LHCN-M2 (cell line): ENCODE data around the gene NUP210. TPM values are rescaled to one million over a fixed set of nuclear protein-coding genes. Genes with fewer than 3 reads are reported as not detected.
"Not testable (repeated sequence)": the region's sequence is repeated elsewhere in the genome, so short reads cannot be mapped to it uniquely, and the experiment has no call there.

Source experiments
- DNase-seq: peaks from one replicate; pipeline ENCODE4 v3.0.0-alpha.2; 2012; ENCODE audit warnings: low read depth
- total RNA-seq: library from RNA; depleted of rRNA; stranded (reverse); fragments of >200 nt; gene quantifications from 2 replicates; pipeline ENCODE4 v1.2.3, GENCODE V29; 2014

Gene NUP210
- total RNA-seq, 1 experiment from 2014 or later: not detected

DNA sequence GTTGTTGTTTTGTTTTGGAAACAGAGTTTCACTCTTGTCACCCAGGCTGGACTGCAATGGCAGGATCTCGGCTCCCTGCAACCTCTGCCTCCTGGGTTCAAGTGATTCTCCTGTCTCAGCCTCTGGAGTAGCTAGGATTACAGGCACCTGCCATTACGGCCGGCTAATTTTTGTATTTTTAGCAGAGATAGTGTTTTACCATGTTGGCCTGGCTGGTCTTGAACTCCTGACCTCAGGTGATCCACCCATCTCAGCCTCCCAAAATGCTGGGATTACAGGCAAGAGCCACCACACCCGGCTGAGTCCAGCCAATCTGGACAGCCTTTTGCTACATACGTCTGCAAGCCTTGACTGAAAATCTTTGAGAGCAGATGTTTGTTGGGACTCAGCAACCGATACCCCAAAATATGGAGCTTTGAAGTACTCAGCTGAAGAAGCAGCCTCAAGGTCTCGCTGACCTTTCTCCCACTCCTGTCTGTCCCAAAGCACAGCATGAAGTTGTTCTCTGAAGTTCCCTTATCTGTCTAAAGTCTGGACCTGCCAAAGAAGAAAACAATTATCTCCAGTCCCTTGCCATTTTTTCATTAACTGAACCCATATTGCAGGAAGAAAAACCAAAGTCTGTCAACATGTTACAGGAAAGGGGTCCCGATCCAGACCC, 9.6 kb upstream of the NUP210 start:
- no peak for DNase-seq

DNA sequence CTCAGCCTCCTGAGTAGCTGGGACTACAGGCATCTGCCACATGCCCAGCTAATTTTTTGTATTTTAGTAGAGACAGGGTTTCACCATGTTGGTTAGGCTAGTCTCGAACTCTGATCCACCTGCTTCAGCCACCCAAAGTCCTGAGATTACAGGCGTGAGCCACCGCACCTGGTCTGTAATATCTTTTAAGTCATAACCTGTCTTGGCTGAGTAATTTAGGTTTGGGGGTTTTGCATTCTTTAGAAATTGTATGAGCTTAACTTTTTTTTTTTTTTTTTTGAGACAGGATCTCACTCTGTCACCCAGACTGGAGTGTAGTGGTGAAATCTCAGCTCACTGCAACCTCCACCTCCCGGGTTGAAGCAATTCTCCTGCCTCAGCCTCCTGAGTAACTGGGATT, 8.6 kb upstream of the NUP210 start:
- DNase-seq: not testable (repeated sequence)

DNA sequence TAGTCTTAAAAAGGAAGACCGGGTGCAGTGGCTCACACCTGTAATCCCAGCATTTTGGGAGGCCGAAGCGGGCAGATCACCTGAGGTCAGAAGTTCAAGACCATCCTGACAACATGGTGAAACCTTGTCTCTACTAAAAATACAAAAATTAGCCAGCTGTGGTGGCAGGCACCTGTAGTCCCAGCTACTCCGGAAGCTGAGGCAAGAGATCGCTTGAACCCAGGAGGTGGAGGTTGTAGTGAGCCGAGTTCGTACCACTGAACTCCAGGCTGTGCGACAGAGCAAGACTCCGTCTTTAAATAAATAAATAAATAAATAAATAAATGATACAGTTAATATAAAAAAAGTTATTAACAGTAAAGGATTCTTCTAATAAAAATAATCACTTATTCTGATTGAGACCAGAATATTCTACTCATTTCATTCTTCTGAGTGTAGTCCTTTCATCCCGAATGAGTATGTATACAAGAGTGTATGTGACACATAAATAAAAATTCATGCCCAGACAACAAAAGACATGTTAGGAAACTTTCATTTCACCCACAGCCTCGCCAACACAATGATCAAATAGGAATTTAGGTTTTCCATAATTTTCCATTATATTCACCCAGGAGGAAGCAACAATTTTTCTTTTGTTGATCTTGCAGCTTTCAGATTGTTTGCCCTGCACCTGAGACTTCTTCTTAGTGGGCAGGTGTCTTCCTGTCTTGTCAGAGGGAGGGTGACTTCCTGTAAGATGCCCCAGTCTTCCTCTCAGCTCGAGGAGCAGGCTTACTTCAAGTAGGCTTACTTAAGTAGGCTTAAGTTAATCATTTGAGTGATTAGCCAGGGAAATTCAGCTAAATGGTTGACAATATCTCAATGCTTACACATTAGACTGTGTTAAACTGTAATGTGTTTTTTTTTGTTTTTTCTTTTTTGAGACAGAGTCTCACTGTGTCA, 7.8 kb upstream of the NUP210 start:
- no peak for DNase-seq

DNA sequence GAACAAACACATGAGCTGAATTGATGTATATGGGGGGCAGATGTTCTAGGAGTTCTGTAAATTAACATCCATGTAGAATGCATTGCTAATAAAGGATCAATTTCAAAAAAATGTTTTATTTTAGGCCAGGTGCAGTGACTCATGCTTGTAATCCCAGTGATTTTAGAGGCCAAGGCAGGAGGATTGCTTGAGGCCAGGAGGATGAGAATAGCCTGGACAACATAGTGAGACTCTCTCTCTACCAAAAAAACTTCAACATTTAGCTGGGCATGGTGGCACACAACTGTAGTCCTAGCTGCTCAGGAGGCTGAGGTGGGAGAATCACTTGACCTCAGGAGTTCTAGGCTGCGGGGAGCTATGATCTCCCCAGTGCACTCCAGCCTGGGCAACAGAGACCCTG, 6.5 kb upstream of the NUP210 start:
- DNase-seq: no peak

DNA sequence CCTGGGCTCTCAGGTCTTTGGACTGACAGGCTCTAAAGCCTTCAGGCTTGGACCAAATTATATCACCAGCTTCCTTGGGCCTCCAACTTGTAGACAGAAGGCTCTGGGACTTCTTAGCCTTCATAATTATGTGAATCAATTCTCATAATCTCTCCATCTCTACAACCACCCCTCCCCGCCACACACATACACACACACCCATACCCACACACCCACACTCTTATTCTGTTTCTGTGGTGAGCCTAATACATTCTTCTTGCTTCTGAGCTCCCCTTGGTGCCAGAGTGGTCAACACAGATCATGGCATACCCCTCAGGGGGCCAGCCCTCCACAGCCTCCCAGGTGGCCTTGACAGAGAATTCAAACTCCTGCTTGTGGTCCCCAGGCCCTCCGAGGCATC, 5.6 kb upstream of the NUP210 start:
- no peak for DNase-seq

DNA sequence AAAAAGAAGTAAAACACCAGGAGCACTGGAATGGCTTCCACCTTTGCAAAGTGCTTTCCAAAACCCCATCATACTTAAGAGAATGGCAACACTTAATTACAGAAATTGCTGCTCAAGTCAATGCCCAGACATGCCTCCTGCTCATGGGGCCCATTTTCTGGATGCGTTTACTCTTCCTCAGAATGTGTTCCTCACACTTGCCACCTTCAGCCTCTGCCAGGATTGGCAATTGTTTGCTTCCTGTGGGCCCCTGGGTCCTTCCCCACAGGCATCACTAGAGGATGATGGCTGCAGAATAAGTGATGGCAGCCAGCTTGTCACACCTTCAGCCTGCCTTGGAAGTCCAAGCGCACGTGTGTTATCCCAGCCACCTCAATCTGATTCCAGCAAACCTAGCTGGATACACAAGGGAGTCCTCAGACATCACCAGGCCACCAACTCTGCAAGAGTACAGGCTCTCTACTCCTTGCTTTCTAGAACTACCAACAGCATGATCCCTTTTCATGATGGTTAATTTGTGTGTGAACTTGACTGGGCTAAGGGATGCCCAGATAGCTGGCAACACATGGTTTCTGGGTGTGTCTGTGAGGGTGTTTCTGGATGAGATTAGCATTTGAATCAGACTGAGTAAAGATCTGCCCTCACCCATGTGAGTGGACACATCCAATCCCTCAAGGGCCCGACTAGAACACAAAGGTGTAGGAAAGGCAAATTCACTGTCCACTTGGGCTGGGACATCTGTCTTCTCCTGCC, 4.9 kb upstream of the NUP210 start:
- no peak for DNase-seq

DNA sequence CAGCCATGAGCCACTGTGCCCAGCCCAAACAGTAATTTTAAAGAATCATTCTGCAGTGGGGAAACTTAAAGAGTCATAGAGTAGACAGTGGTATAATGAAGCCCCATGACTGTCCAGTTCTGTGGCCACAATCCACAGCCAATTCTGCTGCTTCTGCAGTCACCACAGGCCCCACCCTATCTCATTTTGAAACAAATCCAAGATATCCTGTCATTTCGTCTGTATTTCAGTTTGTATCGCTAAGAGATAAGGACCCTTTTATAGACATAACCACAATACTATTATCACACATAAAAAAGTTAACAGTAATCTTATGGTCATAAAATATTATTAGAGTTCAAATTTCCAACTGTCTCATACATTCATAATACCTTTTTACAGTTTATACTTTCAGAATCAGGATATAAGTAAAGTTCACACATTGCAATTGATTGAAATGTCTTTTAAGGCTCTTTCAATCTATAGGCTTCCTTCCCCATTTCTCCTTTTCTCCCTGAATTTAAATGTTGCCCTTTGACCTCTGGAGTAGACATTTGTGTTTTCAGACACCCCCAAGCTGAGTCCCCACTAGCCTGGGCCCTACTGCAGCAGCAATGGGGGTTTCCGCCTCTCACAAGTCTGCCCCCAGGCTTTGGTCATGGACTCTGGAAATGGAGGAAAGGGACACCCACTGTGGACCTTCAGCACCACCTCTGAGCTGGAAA, 4.2 kb upstream of the NUP210 start:
- no peak for DNase-seq

DNA sequence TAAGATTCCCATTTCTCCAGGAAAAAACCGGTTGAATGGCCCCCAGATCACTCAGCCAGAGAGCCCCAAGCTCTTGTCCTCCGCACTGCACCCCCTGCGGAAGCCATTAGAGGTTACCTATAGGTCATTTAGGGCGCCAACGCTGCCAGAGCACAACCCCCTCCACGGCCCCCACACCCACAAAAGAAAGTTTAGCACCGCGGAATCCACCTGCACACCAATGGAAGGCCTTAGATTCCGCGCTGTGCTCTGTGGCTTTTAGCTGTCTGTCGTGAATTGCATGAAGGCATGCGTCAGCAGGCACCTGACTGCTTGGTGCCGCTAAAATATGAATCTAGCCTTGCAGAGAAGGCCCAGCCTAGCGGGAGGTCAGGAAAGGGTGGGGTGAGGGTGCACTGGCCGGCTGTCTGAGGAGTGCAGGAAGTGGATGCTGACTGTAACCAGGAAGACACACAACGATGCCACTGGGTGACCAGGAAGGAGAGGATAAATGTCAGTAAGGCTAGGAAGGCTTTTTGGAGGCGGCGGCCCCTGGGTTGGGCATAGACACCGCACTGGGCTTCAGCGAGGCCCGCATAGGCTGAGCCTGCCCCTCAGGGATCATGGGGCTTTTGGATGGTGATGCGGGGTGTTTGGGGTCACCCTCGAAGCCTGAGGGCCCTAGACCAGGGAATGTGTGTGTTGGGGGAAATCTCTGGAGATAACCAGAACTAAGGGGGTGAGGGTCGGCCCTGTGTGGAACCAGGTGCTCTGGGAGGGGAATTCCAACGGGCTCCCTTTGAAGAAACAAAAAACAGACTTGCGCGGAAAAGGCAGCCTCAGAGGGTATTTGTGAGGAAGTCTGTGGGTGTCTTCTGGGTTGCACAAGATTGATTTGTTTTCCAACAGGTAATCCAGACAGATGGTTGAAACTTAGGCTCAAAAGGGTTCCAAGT, 976 bp upstream of the NUP210 start:
- DNase-seq: no peak

DNA sequence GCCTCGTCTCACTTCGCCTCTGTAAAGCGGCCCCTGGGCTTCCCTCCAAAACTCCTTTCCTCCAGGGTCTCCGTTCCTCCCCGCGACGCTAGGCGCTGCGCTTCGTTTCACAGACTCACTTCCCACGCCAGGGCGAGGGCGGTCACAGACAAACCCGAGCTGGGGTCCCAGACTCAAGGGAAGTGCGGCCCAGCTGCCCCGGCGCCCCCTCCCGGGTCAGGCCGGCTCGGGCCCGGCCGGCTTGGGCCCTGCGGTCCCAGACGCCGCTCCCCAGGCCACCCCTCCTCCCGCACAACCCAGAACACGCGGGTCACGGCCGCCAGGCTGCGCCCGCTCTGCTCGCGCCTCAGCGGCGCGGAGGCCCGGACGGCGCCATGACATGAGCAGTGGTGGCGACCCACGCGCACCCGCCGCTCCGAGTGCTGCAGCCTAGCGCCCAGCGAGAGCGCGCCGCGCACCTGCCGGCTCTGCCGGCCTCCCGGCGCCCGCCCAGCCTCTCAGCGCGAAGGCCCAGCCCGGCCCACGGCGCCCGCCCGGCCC, 547 bp downstream of the NUP210 start:
- DNase-seq: no peak

DNA sequence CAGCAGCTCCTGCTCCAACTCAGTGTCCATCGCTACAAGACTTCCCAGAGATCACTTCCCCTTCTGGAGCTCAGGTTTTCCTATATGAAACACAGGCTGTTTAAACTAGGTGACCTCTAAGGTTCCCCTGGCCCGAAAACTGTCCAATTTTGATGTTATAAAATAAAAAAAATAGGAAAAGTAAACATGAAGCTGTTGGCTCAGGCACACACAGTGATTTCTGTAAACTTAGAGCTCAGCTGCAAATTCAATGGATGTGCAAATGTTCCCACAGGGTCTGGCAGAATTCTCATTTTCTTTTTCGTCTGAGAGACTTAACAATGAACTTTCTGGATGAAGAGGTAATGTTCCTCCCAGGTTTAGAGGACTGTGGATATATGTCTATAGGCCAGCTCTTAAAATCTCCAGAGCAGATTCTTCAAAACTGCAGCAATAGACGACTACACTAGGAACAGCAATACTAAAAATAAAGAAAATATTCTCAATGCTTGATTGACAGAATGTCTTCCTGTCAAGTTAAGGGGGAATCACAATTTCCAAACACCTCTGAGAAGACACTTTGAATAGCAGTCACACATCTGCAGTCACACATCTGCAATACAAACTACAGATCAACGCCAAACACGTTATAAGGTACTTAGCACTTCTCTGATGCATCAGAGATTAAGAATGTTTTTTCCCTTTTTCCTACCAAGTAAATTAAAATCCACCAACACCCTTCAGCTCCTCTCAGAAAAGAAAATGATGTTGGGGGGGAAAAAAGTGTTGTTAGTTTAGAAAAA, 2.8 kb downstream of the NUP210 start:
- no peak for DNase-seq

DNA sequence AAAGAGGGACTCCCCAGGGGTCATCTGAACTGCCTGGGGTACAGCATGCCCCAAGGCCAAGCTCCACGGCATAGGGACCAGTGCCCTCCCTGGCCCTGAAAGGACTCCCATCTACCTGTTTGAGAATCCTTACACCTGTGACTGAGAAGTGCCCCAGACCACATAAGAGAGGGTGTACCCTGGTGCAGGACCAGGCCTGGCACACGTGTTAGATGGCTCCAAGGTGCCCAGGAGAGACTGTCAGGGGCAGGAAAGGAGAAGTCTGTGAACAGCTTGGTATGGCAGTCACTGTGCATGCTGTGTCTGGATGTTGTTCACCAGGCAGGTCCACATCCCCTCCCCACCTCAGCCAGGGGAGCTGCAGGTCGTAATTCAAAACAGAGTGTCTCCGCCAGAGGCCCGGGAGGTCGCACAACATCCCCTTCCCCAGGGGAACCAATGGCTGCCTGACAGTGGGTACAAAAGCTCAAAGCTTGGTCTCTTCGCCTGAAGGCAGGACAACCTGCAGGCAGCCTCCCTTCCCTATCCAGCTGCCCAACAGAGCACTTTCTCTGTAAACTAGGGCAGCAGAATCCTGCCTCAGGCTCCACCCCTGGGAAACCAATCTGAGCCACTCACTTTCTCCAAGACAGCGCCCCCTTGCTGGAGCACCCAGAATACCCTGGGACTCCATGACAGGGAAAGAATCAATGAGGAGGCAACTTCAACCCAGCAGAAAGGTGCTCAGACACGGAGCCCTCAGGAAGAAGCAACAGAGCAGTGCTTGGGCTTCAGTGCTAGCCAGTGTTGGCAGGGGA, 3.9 kb downstream of the NUP210 start:
- no peak for DNase-seq

DNA sequence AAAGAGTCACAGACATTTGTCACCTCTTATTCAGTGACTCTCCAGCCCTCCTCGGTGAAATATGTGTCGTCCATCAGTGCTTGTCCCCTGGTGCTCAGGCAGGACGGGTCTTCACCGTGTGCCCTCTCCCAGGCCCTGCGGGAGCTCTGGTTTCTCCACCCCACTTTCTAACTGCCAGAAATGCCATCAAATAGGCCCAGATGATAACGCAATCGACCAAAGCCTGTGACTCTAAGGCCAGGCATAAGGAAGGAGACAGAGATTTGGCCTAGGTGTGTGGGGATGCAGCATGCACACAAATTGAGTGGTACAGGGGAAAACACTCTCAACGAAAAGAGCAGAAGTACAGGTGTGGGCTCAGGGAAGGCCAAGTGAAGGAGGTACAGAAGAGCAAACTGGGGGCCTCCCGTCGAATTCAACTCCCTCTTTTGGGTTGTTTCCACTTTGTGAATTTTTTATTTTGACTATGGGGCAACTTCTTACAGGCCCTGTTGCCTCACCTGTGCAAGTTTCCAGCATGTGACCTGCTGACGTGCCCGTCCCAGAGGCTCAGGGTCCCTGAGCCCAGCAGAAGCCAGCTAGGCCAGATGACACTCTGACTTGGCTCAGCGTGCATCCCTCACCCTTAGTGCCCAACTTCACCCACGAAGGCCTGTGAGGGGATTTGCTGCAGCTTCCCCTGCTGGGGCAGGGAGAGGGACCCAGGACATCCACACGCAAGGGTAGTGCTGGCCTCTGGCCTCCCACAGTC, 4.7 kb downstream of the NUP210 start:
- DNase-seq: no peak

DNA sequence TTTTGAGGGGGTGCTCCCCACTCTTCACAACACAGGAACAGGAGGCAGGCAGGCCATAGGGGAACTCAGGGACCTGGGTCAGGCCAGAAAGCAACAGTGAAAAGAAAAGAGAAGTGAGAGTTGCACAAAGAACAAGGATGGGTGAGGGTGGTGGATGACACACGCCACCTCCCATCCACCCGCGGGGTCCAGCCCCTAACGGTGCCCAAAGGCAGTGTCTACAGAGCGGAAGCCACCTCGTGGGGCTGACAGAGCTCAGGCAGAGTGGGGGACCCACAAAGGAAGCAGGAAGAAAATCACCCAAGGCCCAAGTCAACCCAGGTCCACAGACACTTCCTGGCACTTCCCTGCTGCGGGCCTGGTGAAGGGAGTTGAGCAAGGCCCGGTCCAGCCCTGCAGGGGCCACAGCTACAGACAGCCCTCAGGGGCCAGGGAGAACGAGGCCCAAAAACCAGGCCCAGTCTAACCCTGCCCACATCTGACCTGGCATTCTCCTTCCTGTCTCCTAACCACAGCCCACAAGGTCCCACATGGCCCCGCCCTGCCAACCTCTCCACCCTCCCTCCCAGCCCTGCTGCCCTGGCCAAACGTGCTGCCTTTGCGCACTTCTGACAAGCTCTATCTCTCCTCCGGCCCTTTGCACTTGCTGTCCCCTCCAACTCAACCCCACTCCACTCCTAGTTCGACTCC, 5.9 kb downstream of the NUP210 start:
- DNase-seq: no peak

DNA sequence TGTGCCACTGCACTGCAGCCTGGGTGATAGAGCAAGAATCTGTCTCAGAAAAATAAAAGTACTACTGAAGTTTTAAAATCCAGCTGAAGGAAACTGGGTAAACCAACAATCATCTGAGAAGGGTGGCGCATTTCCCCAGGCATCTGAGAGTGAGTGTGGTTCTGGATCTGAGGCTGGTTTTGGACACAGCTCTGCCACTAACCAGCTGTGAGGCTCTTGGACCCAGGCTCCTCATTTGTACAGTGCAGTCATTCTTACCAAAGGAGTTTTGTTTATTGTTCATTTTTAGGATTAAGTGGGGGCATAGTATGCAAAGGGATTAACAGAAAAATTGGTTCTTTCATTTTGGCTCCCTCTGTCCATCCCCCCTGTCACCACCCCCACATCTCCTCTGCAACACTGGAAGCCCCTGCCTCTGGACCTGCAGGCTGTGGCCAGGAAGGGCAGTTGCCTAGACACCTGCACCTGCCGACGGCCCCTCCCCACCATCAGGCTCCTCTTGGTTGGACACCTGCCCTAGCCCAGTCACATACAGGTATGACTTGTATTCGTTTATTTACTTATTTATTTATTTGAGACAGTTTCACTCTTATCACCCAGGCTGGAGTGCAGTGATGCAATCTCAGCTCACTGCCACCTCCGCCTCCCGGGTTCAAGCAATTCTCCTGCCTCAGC, 8.8 kb downstream of the NUP210 start:
- DNase-seq: no peak

DNA sequence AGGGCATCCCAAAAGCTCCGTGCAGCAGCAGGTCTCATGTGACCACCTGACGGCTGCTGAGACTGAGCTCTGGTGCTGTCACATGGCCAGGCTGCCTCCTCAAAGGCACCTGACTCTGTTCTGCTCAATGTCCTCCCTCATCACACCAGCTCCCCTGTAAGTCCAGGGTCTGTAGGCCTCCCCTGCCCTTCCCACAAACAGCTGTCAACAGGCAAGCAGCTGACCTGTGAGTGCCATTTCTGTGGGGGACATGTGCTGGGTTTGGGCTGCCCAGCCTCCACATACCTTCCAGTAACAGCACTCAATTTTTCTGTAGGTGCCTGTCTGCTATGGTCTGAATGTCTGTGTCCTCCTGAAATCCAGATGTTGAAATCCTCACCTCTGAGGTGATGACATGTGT, 11.2 kb downstream of the NUP210 start:
- DNase-seq: no peak

DNA sequence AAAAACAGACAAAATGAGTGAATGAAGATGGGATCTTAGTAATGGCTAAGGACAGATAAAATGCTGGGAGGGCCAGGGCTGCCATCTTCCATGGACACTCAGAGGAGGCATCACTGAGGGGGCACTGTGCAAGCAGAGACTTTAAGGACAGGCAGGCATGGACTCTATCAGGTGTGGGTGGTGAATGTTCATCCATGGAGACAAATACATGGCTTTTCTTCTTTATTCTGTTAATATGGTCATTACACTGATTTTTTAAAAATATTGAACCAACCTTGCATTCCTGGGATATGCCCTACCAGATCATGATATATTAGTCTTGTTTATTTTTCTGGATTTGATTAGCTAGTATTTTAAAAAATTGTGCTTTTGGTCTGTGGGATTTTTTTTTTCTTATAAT, 12.2 kb downstream of the NUP210 start:
- no peak for DNase-seq

DNA sequence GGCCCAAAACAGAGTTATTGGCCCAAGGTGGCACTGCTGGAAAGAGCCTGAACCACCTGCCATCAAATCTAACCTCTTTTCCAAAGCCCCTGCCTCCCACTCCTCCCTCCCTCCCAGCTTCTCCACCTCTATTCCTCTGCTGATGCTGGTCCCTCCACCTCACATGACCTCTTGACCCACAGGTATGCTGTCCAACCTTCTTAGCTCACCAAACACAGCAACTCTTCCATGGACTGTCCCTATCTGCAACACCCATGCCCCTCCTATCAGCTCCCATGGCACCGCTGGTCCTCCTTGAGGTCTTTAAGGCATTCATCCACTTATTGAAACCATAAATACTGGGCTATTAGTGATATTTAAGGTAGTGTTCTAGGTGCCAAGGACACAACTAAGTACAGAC, 12.6 kb downstream of the NUP210 start:
- no peak for DNase-seq
